ENCODE data around the gene COX19. TPM values are rescaled to one million over a fixed set of nuclear protein-coding genes. Genes with fewer than 3 reads are reported as not detected.

The COX19 gene
- total RNA-seq, 1 experiment from 2014 or later: 12.3 TPM

DNA sequence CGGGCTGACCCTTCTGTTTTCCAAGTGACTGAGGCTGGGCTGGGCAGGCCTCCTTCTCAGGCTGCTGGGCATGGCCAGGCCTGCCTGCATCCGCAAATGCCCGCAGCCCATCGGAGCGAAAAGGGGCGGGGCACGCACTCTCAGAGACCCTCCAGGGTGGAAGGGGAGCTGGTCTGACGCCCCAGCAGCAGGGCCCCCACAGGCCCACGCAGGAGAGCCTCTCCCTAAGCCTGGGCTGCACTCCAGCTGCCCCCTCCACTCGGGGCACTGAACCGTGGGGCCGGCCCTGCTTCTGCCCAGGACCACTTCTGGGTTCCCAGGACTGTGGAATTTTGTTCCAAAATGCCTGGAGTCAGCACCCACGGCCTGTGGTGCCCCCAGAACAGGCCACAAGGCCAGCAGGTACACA lies 30.2 kb downstream of the COX19 start:
- DNase-seq: no peak
- no peak overlapping the region for H2AFZ ChIP-seq (ENCODE audit: low read length)

More for the DNA sequence above, 30.2 kb downstream of the COX19 start:
- peak overlapping the region; percentile 23 for H3K18ac ChIP-seq (ENCODE audit: insufficient read length, low read depth, low read length)
- no peaks in the 10 kb centered on the region for H3K23me2 ChIP-seq (ENCODE audit: insufficient read length, low read depth, low read length, poor library complexity, severe bottlenecking)
- H2BK15ac ChIP-seq (ENCODE audit: low read depth, low read length): no peak overlapping the region
- H3K4me1 ChIP-seq (ENCODE audit: insufficient read depth, low read length): no peaks in the 10 kb centered on the region; the same call in 1 of the 2 replicates
- Mint-ChIP-seq H3K27ac (peak overlapping the region in 1 of 3 experiments; percentile 28; a peak in 1 of 7 replicates), H3K4me1 (peaks cover 7 to 13% of the 10 kb centered on the region in 2 experiments; a peak in 2 of 4 replicates), H3K27me3 (ENCODE audit: low read depth) (peaks cover 18% of the 10 kb centered on the region), H3K4me3 (no peak overlapping the region), H3K36me3 (ENCODE audit: insufficient read depth in 1 of 3, low read depth in 3 of 3) (no peaks in the 10 kb centered on the region; a peak in 2 of 7 replicates), H3K9me3 (peaks cover under 1 to 3% of the 10 kb centered on the region in 2 experiments; a peak in 3 of 5 replicates)
- H4K5ac ChIP-seq (ENCODE audit: insufficient read length, low read depth, low read length): no peak overlapping the region
- H3K27ac ChIP-seq (ENCODE audit: insufficient read length, low read depth, low read length): no peak overlapping the region
- H2BK5ac ChIP-seq (ENCODE audit: insufficient read length, low read length): no peak overlapping the region
- no peak overlapping the region for H3K56ac ChIP-seq (ENCODE audit: insufficient read length, low read depth, low read length)
- no peak overlapping the region for H3K23ac ChIP-seq (ENCODE audit: insufficient read length, low read depth, low read length)
- no peaks in the 10 kb centered on the region for H3K79me2 ChIP-seq (ENCODE audit: insufficient read depth, low read length)
- TF ChIP-seq, protein P1, sequence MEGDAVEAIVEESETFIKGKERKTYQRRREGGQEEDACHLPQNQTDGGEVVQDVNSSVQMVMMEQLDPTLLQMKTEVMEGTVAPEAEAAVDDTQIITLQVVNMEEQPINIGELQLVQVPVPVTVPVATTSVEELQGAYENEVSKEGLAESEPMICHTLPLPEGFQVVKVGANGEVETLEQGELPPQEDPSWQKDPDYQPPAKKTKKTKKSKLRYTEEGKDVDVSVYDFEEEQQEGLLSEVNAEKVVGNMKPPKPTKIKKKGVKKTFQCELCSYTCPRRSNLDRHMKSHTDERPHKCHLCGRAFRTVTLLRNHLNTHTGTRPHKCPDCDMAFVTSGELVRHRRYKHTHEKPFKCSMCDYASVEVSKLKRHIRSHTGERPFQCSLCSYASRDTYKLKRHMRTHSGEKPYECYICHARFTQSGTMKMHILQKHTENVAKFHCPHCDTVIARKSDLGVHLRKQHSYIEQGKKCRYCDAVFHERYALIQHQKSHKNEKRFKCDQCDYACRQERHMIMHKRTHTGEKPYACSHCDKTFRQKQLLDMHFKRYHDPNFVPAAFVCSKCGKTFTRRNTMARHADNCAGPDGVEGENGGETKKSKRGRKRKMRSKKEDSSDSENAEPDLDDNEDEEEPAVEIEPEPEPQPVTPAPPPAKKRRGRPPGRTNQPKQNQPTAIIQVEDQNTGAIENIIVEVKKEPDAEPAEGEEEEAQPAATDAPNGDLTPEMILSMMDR (conservative IDR thresholded peaks at IDR 0.05): no peak
- H4K8ac ChIP-seq (replicated peaks; ENCODE audit: insufficient read length, low read depth, low read length): no peak overlapping the region
- H3K4me2 ChIP-seq (ENCODE audit: insufficient read depth, insufficient read length, low read length): no peak overlapping the region
- no peak overlapping the region; the same call in 1 of the 2 replicates for H3K4ac ChIP-seq (ENCODE audit: low read depth, low read length)
- no peaks in the 10 kb centered on the region for H3K27me3 ChIP-seq (ENCODE audit: insufficient read depth, low read length)
- no peak overlapping the region for H3T11ph ChIP-seq (ENCODE audit: low read length)
- peak overlapping the region; percentile 46 for H4K91ac ChIP-seq (ENCODE audit: insufficient read length, low read depth, low read length)
- H3K79me1 ChIP-seq (ENCODE audit: insufficient read depth, low read depth, low read length, poor library complexity, severe bottlenecking): no peaks in the 10 kb centered on the region
- no peak overlapping the region for H2BK12ac ChIP-seq (ENCODE audit: insufficient read length, low read depth, low read length)
- peak overlapping the region; percentile 18; the same call in 1 of the 2 replicates for H3K14ac ChIP-seq (ENCODE audit: insufficient read depth, low read length)
- no peak overlapping the region for H2AK5ac ChIP-seq (ENCODE audit: insufficient read length, low read length)
- H2BK120ac ChIP-seq (ENCODE audit: low read depth, low read length, poor library complexity, severe bottlenecking): no peak overlapping the region
- no peaks in the 10 kb centered on the region for H3K9me3 ChIP-seq (ENCODE audit: control insufficient read depth, low read depth, low read length)
- H2BK20ac ChIP-seq (ENCODE audit: low read depth, low read length, poor library complexity, severe bottlenecking): no peak overlapping the region
- no CpG with 5 or more reads among the region's 13 CpGs for WGBS (ENCODE audit: extremely low coverage, insufficient read length, low lambda C conversion rate)
- no peaks in the 10 kb centered on the region for H4K20me1 ChIP-seq (ENCODE audit: control insufficient read depth, insufficient read depth, insufficient read length)
- no peak overlapping the region for H3K9ac ChIP-seq (ENCODE audit: extremely low read depth, insufficient read length, low read length)

Measured in H9 (cell line).